ENCODE data around the gene SEC24C. TPM values are rescaled to one million over a fixed set of nuclear protein-coding genes. Genes with fewer than 3 reads are reported as not detected.
A peak's percentile ranks its signal among the peaks of the same experiment; 100 is the strongest.

SEC24C gene
- polyA plus RNA-seq, 1 of the 3 experiments (the other 2 are of a cell fraction): 73.6 TPM

DNA sequence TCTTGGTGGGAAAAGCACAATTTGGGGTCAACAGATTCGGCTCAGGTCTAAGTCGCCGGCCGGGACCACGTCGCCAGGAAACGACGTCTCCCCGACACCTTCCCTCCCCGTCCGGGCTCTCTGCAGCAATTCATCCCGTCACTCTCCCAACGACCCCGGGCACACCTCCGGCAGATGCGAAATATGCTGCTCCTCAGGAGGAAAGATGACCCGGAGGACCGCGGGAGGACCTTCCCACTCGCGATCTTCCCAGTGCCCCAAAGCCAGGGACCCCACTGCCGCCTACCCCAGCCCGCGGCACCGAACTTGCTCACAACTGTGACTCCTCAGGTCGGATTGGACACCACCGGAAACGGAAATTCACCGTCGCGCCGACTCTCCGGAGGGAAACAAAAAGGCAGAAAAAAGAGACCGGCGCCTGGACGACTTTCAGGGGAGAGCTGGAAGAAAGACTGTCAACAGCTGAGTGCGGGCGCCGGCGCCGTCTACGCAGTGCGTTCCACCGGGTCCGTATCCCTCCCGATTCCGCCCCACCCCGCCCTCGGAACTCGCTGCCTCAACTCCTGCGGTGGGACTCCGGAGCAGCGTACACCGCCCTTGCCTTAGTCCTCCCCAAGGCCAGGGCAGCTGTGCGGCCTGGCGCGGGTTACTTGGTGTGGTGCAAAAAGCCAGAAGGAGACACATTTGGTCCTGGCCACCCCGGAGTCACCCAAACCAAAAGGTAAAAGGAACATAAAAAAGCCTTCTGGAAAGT is 13.8 kb upstream of the SEC24C start (continued):
- TF ChIP-seq, protein P1, sequence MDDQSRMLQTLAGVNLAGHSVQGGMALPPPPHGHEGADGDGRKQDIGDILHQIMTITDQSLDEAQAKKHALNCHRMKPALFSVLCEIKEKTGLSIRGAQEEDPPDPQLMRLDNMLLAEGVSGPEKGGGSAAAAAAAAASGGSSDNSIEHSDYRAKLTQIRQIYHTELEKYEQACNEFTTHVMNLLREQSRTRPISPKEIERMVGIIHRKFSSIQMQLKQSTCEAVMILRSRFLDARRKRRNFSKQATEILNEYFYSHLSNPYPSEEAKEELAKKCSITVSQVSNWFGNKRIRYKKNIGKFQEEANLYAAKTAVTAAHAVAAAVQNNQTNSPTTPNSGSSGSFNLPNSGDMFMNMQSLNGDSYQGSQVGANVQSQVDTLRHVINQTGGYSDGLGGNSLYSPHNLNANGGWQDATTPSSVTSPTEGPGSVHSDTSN (IDR thresholded peaks at IDR 0.05): no peak
- peak; percentile 12; the same call in 1 of the 2 replicates for TF ChIP-seq RCOR1 (IDR thresholded peaks at IDR 0.05; ENCODE audit: low read length)

- POLR2A ChIA-PET: interaction anchor here (0.6 to 1.9 kb wide), 3 partner anchors 10 to 24 kb away, joined by 3 to 21 read pairs (median 3); no protein-coding TSS in a partner anchor
- Histone ChIP-seq H4K20me1 (ENCODE audit: insufficient read depth) (no peaks in the 10 kb centered on the region), H3K9me2 (no peaks in the 10 kb centered on the region), H3K9me3 (no peaks in the 10 kb centered on the region), H3F3A (replicated peaks; ENCODE audit: insufficient read depth) (peaks cover 20% of the 10 kb centered on the region), H3K27ac (ENCODE audit: low read depth in 2 of 2, low read length in 1 of 2) (no peak overlapping the region), H3K79me2 (ENCODE audit: insufficient read depth) (peaks cover 54% of the 10 kb centered on the region), H3K36me3 (replicated peaks in 1 of 2; ENCODE audit: control insufficient read depth in 1 of 2, insufficient read depth in 2 of 2, low read length in 1 of 2) (peaks cover 16 to 27% of the 10 kb centered on the region in 2 experiments), H3K4me3 (ENCODE audit: low read depth in 2 of 2, low read length in 1 of 2) (peak overlapping the region; percentile 6 to 96; a peak in 3 of 4 replicates), H3K9ac (peak overlapping the region; percentile 89; the same call in 1 of the 2 replicates), H2AFZ (ENCODE audit: low read depth) (no peak overlapping the region), H3K4me2 (peak overlapping the region; percentile 82), H3K27me3 (ENCODE audit: insufficient read depth) (no peaks in the 10 kb centered on the region), H3K4me1 (ENCODE audit: control insufficient read depth in 1 of 2, insufficient read depth in 2 of 2, low read depth in 1 of 2, low read length in 1 of 2) (peaks cover 0 to 6% of the 10 kb centered on the region in 2 experiments; a peak in 2 of 4 replicates)
- CTCF ChIA-PET: interaction anchor here (0.9 to 2.2 kb wide), 3 partner anchors 11 to 203 kb away, joined by 3 to 7 read pairs (median 3); no protein-coding TSS in a partner anchor
- DNase-seq: no peak
- WGBS (ENCODE audit: low lambda C conversion rate): 91% methylated on average over 24 of the region's 42 CpGs
- TF ChIP-seq TEAD4 (IDR thresholded peaks at IDR 0.05; ENCODE audit: borderline replicate concordance, insufficient read depth) (no peak), MXI1 (IDR thresholded peaks at IDR 0.05; ENCODE audit: low read depth, low read length) (no peak), USF1 (IDR thresholded peaks at IDR 0.05; ENCODE audit: borderline replicate concordance, low read depth) (no peak), RAD21 (IDR thresholded peaks at IDR 0.05; ENCODE audit: low read length) (no peak), NFIC (IDR thresholded peaks at IDR 0.05; ENCODE audit: borderline replicate concordance) (no peak), GABPA (IDR thresholded peaks at IDR 0.05; ENCODE audit: low read depth) (no peak), FOXJ3 (CRISPR knock-in tag; IDR thresholded peaks at IDR 0.05) (no peak), MEF2A (IDR thresholded peaks at IDR 0.05; ENCODE audit: borderline replicate concordance, low read depth) (no peak), GATA2 (CRISPR knock-in tag; IDR thresholded peaks at IDR 0.05) (no peak), JUND (IDR thresholded peaks at IDR 0.05) (no peak)
- TF ChIP-seq, protein P2, sequence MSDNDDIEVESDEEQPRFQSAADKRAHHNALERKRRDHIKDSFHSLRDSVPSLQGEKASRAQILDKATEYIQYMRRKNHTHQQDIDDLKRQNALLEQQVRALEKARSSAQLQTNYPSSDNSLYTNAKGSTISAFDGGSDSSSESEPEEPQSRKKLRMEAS (IDR thresholded peaks at IDR 0.05; ENCODE audit: low read depth): no peak
- TF ChIP-seq, protein P1 (IDR thresholded peaks at IDR 0.05): no peak
Observed at GRCh38 chr10:73731588-73732375, 12.4 kb upstream of the SEC24C start.
